ENCODE results near the gene LGALS9.
"Not testable (repeated sequence)": the region's sequence is repeated elsewhere in the genome, so short reads cannot be mapped to it uniquely, and the experiment has no call there.

LGALS9 gene

DNA sequence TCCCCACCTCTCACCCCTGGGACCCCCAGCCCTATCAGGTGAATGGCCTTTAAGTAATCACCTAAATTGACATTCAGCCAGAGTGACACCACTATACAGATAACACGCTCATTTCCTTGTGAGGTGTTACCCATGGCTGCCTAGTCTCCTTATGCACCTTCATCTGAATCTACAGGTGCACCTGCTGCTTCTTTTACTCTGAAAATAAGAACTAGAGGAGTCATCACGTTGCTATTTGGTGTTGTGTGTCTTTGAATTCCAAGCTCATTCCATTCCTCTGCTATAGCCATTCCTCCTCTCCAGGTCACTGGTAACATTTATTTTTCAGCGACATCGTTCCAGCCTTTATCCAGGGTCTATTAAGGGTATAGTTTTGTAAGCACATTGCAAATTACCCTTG, 9.8 kb downstream of the LGALS9 start:
- no peaks in the 10 kb centered on the region for H3K9me3 Mint-ChIP-seq
- H3K4me3 Mint-ChIP-seq: no peak overlapping the region
- H3K36me3 Mint-ChIP-seq (ENCODE audit: insufficient read depth): peaks cover 6% of the 10 kb centered on the region
- no peaks in the 10 kb centered on the region for H3K27me3 Mint-ChIP-seq
- H3K4me1 Mint-ChIP-seq (ENCODE audit: low read depth in 2 of 2): no peaks in the 10 kb centered on the region
- ATAC-seq (replicated peaks) (no peak), DNase-seq (no peak)
- no peak overlapping the region for H3K27ac Mint-ChIP-seq

DNA sequence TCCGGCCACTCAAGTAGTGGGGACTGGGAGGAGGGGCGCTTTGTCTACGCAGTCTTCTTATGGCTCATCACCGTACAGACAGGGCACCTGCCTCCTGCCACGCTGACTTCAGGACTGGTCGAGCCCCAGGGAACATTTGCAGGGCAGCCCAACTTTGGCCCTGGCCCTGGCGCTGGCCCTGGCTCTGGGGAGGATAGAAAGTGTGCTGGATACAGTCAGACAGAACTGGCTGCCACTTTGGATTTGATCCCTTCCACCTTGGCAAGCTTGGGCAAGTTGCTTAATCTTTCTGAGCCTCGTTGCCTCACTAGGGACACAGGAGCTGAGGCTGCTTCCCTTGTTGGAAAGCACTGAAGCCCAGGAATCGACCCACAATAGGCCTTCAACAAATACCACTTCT, 13.6 kb downstream of the LGALS9 start:
- Mint-ChIP-seq H3K36me3 (ENCODE audit: insufficient read depth) (peaks cover 4% of the 10 kb centered on the region), H3K9me3 (no peaks in the 10 kb centered on the region), H3K4me1 (ENCODE audit: low read depth in 2 of 2) (no peaks in the 10 kb centered on the region), H3K27ac (no peak overlapping the region), H3K27me3 (no peaks in the 10 kb centered on the region), H3K4me3 (no peak overlapping the region)
- ATAC-seq (replicated peaks) (no peak), DNase-seq (no peak)

DNA sequence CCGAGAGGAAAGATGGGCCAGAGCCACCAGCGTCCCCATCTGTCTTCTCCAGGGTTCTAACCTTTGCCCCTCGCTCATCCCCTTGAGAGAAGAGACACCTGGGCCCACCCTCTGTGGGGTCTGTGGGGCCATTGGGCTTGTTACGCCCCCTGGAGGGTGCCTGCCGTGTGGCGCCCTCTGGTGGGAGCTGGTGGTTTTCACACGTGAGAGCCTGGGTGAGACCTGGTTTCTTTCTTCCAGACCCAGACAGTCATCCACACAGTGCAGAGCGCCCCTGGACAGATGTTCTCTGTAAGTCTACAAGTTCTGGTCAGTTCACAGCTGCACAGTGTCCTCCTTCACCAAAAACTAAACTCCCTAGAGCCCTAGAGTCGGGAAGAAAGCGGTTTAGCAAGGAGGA, 14.6 kb downstream of the LGALS9 start:
- not testable (repeated sequence) for H3K36me3 Mint-ChIP-seq (ENCODE audit: insufficient read depth); H3K4me3 Mint-ChIP-seq; H3K27me3 Mint-ChIP-seq; DNase-seq; ATAC-seq (replicated peaks); H3K9me3 Mint-ChIP-seq; H3K4me1 Mint-ChIP-seq (ENCODE audit: low read depth in 2 of 2)
- peak overlapping the region in 1 of 2 donors; percentile 35 for H3K27ac Mint-ChIP-seq

DNA sequence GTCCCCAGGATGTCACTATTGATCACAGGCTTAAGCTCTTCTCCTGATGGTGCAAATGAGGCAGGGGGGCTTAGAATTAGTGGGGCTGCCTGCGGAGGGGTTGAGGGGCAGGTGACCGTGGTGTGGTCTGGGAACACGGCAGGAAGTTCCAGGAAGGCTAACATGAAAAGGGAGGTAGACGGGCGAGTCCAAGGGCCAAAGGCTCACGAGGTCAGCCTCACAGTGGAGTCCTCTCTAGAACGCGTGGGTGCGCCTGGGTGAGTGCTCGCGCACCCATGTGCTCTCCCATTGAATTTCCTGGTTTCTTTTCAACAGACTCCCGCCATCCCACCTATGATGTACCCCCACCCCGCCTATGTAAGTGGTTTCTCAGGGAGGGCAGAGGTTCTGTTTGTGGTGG, 15.2 kb downstream of the LGALS9 start:
- DNase-seq (no peak), ATAC-seq (replicated peaks) (no peak)
- no peak overlapping the region for H3K4me3 Mint-ChIP-seq
- peaks cover 3% of the 10 kb centered on the region for H3K36me3 Mint-ChIP-seq (ENCODE audit: insufficient read depth)
- H3K9me3 Mint-ChIP-seq: no peaks in the 10 kb centered on the region
- H3K4me1 Mint-ChIP-seq (ENCODE audit: low read depth in 2 of 2): no peaks in the 10 kb centered on the region
- no peaks in the 10 kb centered on the region for H3K27me3 Mint-ChIP-seq
- peak overlapping the region in 1 of 2 donors; percentile 35 for H3K27ac Mint-ChIP-seq

DNA sequence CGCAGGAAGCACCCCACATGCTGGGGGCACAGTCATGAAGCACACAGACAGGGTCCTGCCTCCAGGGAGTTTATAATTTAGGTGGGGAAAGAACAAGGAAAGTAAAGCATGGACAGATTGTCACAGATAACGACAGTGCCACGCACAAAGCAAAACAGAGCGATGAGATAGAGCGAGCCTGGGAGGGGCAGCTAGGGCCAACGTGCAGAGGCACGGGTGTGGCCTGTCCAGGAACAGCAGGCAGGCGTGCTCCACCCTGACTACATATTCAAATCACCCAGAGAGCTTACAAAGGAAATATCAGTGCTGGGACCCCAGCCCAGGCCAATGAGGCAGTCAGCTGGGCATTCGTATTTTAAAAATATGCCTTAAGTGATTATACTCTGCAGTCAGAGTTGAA, 16.8 kb downstream of the LGALS9 start:
- Mint-ChIP-seq H3K27me3 (no peaks in the 10 kb centered on the region), H3K36me3 (ENCODE audit: insufficient read depth) (peaks cover 3% of the 10 kb centered on the region), H3K27ac (no peak overlapping the region), H3K4me1 (ENCODE audit: low read depth in 2 of 2) (peaks cover 0 to 2% of the 10 kb centered on the region in 2 donors), H3K9me3 (no peaks in the 10 kb centered on the region), H3K4me3 (no peak overlapping the region)
- DNase-seq (no peak), ATAC-seq (replicated peaks) (no peak)

DNA sequence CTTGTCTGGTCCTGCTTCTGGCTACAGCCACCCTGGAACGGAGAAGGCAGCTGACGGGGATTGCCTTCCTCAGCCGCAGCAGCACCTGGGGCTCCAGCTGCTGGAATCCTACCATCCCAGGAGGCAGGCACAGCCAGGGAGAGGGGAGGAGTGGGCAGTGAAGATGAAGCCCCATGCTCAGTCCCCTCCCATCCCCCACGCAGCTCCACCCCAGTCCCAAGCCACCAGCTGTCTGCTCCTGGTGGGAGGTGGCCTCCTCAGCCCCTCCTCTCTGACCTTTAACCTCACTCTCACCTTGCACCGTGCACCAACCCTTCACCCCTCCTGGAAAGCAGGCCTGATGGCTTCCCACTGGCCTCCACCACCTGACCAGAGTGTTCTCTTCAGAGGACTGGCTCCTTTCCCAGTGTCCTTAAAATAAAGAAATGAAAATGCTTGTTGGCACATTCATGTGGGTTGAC, 18.2 kb downstream of the LGALS9 start:
- ATAC-seq (replicated peaks); DNase-seq; H3K36me3 Mint-ChIP-seq (ENCODE audit: insufficient read depth); H3K4me1 Mint-ChIP-seq (ENCODE audit: low read depth in 2 of 2); H3K9me3 Mint-ChIP-seq; H3K27ac Mint-ChIP-seq; H3K4me3 Mint-ChIP-seq; H3K27me3 Mint-ChIP-seq: not testable (repeated sequence)

DNA sequence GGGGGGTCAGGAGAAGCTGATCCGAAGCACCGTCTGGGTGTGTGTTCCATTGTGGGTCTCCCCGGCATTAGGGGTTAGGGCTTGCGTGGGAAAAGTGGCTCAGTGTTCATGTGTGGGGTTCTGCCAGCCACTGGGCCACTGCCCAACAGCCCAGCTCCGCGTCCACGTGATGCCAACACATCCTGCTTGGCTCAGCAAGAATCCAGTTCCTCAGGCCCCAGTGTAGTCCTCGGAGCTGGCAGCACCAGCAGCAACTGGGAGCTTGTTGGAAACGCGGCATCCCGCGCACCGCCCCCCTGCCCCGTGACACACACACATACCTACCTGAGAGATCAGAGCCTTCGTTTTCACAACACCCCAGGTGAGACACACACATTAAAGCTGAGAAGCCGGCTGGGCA, 18.9 kb downstream of the LGALS9 start:
- no peak for ATAC-seq (replicated peaks)
- H3K27me3 Mint-ChIP-seq: no peaks in the 10 kb centered on the region
- no peaks in the 10 kb centered on the region for H3K36me3 Mint-ChIP-seq (ENCODE audit: insufficient read depth)
- peaks cover 6 to 8% of the 10 kb centered on the region in 2 donors for H3K4me1 Mint-ChIP-seq (ENCODE audit: low read depth in 2 of 2)
- no peaks in the 10 kb centered on the region for H3K9me3 Mint-ChIP-seq
- H3K4me3 Mint-ChIP-seq: no peak overlapping the region
- no peak for DNase-seq
- no peak overlapping the region for H3K27ac Mint-ChIP-seq

DNA sequence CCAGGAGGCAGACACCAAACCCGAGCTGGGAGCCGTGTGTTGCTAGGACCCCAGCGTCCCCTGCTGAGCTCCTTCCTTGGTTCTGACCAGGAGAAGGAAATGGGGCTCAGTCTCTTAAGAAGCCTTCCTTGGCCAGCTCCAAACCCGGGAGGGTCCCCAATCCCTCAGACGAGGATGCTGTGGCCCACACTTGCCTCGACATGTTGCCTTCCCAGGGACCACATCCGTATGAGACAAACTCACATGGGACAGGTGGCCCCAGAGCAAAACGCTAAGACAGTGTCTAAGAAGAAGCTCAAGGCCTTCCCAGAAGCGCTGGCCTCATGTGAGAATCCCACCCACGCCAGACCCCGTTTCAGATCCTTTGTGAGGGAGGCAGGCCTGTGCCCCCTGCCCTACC, 19.8 kb downstream of the LGALS9 start:
- Mint-ChIP-seq H3K4me1 (ENCODE audit: low read depth in 2 of 2) (peaks cover 6 to 8% of the 10 kb centered on the region in 2 donors), H3K36me3 (ENCODE audit: insufficient read depth) (no peaks in the 10 kb centered on the region), H3K27ac (no peak overlapping the region), H3K9me3 (no peaks in the 10 kb centered on the region), H3K4me3 (no peak overlapping the region), H3K27me3 (no peaks in the 10 kb centered on the region)
- DNase-seq: no peak
- no peak for ATAC-seq (replicated peaks)

DNA sequence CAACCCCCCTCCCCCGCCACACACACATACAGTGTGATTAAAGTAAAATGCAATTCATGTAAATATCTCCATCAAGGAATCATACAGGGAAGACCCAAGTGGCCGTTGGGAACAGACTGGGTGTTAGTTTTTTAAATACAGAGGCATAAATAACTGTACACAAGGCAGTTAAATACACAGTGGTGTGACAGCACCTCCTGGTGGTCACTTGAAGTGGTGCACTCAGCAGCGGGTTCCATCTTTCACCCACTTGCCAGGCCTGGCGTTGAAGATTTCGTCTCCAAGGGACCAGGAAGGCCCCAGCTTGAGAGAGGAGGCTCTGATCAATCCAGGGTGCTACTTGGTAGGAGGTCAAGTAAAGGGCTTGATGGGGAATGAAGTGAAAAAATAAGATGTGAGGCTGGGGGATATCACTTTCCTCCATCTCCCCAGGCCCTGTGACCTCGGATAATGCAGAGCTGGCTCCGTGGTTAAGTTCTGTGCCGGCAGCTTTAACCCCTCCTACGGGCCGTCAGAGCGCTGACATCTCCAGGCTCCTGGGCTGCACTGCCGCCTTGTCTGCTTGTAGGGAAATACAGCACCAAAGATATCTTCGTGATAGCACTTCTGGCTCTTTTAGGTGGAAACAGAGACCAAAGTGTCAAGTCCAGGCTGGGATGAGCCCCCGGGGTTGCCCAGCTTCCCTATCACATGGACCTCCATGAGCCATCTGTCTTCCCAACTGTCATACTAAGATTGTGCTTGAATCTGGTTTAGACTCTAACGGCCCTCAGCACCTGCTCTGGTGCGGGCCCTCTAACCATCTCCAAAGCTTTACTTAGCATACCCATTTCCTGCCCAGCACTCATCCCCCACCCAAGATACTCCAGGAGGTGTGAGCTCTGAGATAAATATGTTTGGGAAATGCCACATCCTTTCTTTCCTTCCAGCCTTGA, 20.7 kb downstream of the LGALS9 start:
- no peaks in the 10 kb centered on the region for H3K36me3 Mint-ChIP-seq (ENCODE audit: insufficient read depth)
- ATAC-seq (replicated peaks): peak; percentile 74
- H3K4me3 Mint-ChIP-seq: no peak overlapping the region
- peak; percentile 60 to 68 (median 61) for DNase-seq
- H3K27ac Mint-ChIP-seq: no peak overlapping the region
- H3K4me1 Mint-ChIP-seq (ENCODE audit: low read depth in 2 of 2): peaks cover 6 to 8% of the 10 kb centered on the region in 2 donors
- H3K27me3 Mint-ChIP-seq: no peaks in the 10 kb centered on the region
- H3K9me3 Mint-ChIP-seq: no peaks in the 10 kb centered on the region

DNA sequence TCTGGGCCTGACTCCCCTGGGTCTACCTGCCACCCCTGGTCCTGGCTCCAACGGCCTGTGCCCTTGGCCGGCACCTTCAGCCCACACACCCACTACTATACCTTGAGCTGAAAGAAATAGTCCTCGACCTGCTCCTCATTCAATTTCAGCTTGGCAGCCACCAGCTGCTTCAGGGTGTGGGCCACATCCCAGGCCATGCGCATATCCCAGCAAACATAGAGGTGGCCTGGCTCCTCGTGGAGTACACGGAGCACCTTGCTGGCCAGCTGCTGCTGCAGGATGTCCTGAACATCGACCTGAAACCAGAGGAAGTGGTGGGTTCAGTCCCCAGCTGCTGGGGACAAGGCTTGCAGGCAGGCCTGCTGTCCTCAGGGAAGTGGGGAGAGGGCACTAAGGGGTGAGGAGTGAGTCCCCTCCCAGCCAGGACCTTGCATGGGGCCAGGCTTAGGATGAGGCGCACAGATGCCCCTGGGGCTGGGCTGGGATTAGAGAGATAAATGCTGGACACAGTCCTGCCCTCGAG, 22.5 kb downstream of the LGALS9 start:
- ATAC-seq (replicated peaks); H3K27me3 Mint-ChIP-seq; H3K4me1 Mint-ChIP-seq (ENCODE audit: low read depth in 2 of 2); H3K4me3 Mint-ChIP-seq; H3K36me3 Mint-ChIP-seq (ENCODE audit: insufficient read depth); DNase-seq; H3K9me3 Mint-ChIP-seq; H3K27ac Mint-ChIP-seq: not testable (repeated sequence)

DNA sequence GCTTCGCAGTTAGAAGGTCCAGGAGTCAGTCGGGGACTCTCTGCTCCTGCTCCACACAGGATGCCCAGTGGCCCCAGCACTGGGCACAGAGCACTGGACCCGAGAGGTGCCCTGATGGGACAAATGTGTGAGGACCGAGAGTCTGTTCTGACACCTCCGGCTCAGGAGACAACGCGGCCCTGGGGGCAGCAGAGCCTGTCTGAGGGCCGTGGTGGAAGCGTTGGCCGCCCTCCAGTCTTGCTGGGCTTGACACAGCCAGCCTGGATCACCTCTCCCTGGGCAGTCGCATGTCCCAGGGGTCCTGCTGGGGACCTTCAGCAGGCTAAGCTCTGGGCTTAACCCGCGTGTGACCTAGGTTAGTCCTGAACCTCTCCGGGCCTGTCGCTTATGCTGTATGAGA, 23.1 kb downstream of the LGALS9 start:
- ATAC-seq (replicated peaks): no peak
- Mint-ChIP-seq H3K27me3 (no peaks in the 10 kb centered on the region), H3K4me3 (peak overlapping the region in 1 of 2 donors; percentile 36), H3K27ac (no peak overlapping the region), H3K36me3 (ENCODE audit: insufficient read depth) (no peaks in the 10 kb centered on the region), H3K9me3 (no peaks in the 10 kb centered on the region), H3K4me1 (ENCODE audit: low read depth in 2 of 2) (peaks cover 6 to 8% of the 10 kb centered on the region in 2 donors)
- no peak for DNase-seq

DNA sequence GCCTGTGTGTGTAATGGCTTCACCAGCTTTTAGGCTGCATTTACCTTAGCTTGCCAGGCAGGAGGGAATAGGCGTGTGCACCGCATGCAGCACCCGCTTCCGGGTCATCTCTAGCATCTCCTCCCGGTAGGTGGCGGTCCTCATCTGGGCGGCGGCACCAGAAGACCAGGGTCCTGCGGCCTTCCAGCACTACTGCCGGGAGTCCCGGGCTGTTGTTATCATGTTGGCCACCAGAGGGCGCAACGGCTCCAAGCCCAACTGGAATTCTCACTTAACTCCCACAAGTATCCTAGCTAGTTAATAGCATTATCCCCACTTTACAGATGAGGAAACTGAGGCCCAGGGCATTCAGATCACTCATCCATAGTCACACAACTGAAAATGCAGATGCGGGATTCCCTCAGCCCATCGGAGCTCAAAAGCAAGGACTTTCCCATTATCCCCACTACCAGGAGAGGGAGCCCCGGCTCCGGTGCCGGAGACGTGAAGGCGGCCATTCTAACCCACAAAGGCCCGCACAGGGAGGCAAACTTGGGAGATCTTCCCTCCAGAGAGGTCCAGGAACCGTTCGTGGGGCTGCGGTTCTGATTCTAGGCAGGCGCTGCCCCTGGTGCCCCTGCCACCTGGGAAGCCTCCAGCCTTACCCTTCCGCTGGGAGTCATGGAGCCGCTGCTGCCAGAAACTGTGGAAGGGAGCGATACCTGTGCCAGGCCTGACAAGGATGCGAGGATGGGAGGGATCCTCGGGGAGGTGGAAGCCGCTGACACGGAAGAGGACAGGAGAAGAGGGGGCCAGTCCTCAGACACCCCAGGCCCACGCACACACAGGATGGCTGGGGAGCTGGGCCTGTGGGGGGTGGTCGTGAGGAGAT, 23.9 kb downstream of the LGALS9 start:
- Mint-ChIP-seq H3K4me1 (ENCODE audit: low read depth in 2 of 2) (peaks cover 6 to 8% of the 10 kb centered on the region in 2 donors), H3K27me3 (no peaks in the 10 kb centered on the region), H3K4me3 (peak overlapping the region; percentile 29 to 36), H3K36me3 (ENCODE audit: insufficient read depth) (no peaks in the 10 kb centered on the region), H3K9me3 (no peaks in the 10 kb centered on the region), H3K27ac (no peak overlapping the region)
- ATAC-seq (replicated peaks) (peak; percentile 75), DNase-seq (peak; percentile 50 to 59 (median 54))

DNA sequence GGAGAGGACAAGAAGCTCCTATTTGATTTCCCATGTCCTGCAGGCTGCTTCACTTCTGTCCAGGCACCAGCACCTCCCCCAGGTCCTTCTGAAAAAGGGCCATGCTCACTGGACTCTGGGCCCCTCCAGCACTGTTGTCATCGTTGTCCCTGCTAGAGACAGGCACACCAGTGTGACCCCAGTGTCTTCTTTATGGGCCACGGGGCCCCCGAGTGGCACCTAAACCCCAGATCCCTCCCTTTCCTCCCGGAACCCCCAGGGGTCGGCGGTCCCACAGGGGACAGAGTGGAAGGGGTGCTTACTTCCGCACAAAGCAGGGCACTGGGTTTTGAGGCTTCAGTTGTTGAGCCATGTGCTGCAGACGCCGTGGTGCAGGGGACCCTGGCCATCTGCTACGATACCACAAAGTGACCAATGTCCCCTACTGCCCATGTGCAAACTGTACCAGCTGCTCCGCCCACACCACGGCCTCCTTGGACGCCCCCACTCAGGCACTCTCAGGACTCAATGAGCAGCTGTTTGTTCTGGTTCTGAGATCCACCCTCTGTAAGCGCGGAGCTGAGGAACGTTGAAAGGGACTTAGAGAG, 24.6 kb downstream of the LGALS9 start:
- DNase-seq; H3K27me3 Mint-ChIP-seq; H3K27ac Mint-ChIP-seq; H3K4me1 Mint-ChIP-seq (ENCODE audit: low read depth in 2 of 2); H3K4me3 Mint-ChIP-seq; H3K9me3 Mint-ChIP-seq; ATAC-seq (replicated peaks); H3K36me3 Mint-ChIP-seq (ENCODE audit: insufficient read depth): not testable (repeated sequence)
